Measurements from ENCODE around the gene CMTM3. TPM values are rescaled to one million over a fixed set of nuclear protein-coding genes. Genes with fewer than 3 reads are reported as not detected.

CMTM3 gene
- total RNA-seq, 6 experiments from 2014 or later = 1.6 to 9.6 (median 5.4) TPM

DNA sequence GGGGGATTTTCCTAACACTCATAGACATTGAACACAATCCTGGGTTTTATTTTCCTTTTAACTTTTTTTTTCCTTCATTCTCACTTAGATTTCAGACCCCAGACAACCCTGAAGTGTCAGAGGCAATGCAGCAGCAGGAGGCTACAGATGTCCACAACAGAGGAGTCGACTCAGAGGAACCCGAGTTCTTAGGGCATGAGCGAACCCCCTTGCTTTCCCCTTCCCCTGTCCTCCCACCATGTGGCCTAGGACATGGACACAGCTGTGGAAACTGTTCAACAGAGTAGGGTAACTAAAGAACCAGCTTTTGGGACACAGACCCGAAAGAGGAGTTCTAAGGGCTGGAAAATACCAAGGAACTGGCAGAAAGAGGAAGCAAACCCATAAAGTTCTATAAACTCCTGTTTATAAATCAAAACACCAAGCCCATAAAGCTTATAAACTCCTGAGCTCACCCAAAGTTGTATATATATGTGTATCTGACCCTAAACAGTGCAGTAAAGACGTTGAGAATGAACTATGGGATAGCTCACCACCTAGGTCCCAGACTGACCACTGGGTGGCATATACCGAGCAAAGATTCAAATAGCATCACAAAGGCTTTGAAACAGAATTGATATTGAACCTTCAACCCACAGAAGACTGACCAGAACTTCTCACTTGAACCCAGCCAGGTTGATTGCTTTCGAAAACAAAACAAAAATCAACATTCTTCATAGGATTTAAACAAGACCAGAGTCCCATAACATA, 58.1 kb downstream of the CMTM3 start:
- no peak overlapping the region for H3K27ac ChIP-seq
- TF ChIP-seq POLR2A (IDR thresholded peaks at IDR 0.05) = no peak
- TF ChIP-seq, protein P1, sequence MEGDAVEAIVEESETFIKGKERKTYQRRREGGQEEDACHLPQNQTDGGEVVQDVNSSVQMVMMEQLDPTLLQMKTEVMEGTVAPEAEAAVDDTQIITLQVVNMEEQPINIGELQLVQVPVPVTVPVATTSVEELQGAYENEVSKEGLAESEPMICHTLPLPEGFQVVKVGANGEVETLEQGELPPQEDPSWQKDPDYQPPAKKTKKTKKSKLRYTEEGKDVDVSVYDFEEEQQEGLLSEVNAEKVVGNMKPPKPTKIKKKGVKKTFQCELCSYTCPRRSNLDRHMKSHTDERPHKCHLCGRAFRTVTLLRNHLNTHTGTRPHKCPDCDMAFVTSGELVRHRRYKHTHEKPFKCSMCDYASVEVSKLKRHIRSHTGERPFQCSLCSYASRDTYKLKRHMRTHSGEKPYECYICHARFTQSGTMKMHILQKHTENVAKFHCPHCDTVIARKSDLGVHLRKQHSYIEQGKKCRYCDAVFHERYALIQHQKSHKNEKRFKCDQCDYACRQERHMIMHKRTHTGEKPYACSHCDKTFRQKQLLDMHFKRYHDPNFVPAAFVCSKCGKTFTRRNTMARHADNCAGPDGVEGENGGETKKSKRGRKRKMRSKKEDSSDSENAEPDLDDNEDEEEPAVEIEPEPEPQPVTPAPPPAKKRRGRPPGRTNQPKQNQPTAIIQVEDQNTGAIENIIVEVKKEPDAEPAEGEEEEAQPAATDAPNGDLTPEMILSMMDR (IDR thresholded peaks at IDR 0.05) = peak; percentile 51 to 57 (median 56)
- H3K27me3 ChIP-seq = no peaks in the 10 kb centered on the region
- no peak for DNase-seq
- H3K4me3 ChIP-seq = no peak overlapping the region
- H3K9me3 ChIP-seq = no peaks in the 10 kb centered on the region
- H3K36me3 ChIP-seq = no peaks in the 10 kb centered on the region
- intact Hi-C loops (cut with DNase I) = no loop called here
- peaks cover 0 to 17% (median 7%) of the 10 kb centered on the region in 4 donors for H3K4me1 ChIP-seq
- WGBS (ENCODE audit: insufficient coverage, low coverage, low lambda C conversion rate, missing lambda C conversion rate) = 38% methylated on average over 5 of the region's 7 CpGs
- peak; percentile 76 to 82 (median 80) for ATAC-seq

Small RNA genes within 50 kb of the gene (small RNA-seq; reads per million reads assigned to genes)
- 0 reads per million in 2 experiments for gene CKLF-CMTM1

Other genes starting within 250 kb of the CMTM3 start
- 10 to 100 TPM in 5 of 6 experiments, 1 to 10 TPM in 1; 9.0 to 25.7 (median 15.4) TPM for gene CDH5, start 238.0 kb upstream of the CMTM3 start, total RNA-seq
- gene BEAN1, start 177.4 kb upstream of the CMTM3 start, total RNA-seq = under 1 TPM in 3 of 6 experiments, not detected in 3; 0.09 to 0.26 (median 0.10) TPM
- gene TK2, start 54.6 kb upstream of the CMTM3 start, total RNA-seq = 10 to 100 TPM; 25.8 to 41.7 (median 33.6) TPM
- gene CKLF, start 52.1 kb upstream of the CMTM3 start, total RNA-seq = 10 to 100 TPM in 4 of 6 experiments, 1 to 10 TPM in 2; 8.4 to 30.5 (median 14.0) TPM
- gene CMTM1, start 38.3 kb upstream of the CMTM3 start, total RNA-seq = 1 to 10 TPM in 2 of 6 experiments, under 1 TPM in 3, not detected in 1; 0.69 to 1.6 (median 0.90) TPM
- under 1 TPM in 3 of 6 experiments, not detected in 3; 0.44 to 0.83 (median 0.55) TPM for gene CMTM2, start 25.2 kb upstream of the CMTM3 start, total RNA-seq
- gene CMTM4, start 92.0 kb downstream of the CMTM3 start, total RNA-seq = 10 to 100 TPM in 2 of 6 experiments, 1 to 10 TPM in 4; 5.1 to 14.8 (median 8.0) TPM
- 10 to 100 TPM; 30.5 to 44.1 (median 37.9) TPM for gene DYNC1LI2, start 146.9 kb downstream of the CMTM3 start, total RNA-seq
- gene TERB1, start 196.9 kb downstream of the CMTM3 start, total RNA-seq = not detected
- 10 to 100 TPM; 16.4 to 22.7 (median 20.2) TPM for gene NAE1, start 226.3 kb downstream of the CMTM3 start, total RNA-seq
- not detected for gene CA7, start 239.7 kb downstream of the CMTM3 start, total RNA-seq